HG03064 (cell line): Measurements from ENCODE around the gene KCNRG.
"Not testable (repeated sequence)": the region's sequence is repeated elsewhere in the genome, so short reads cannot be mapped to it uniquely, and the experiment has no call there.

Experiments used
- ATAC-seq: cut with Tn5 transposase; IDR thresholded peaks from one replicate; pipeline ENCODE4 v1.9.1; 2021; ENCODE audit warnings: low read depth; ENCODE audit not compliant: unreplicated experiment

Gene KCNRG

GRCh38 chr13:50006426-50007135 is 8.7 kb upstream of the KCNRG start:
- ATAC-seq = no peak

- no peak for ATAC-seq
Measured at GRCh38 chr13:50011461-50011860, 3.8 kb upstream of the KCNRG start.

- no peak for ATAC-seq
Measured at GRCh38 chr13:50012396-50013169, 2.7 kb upstream of the KCNRG start.

DNA sequence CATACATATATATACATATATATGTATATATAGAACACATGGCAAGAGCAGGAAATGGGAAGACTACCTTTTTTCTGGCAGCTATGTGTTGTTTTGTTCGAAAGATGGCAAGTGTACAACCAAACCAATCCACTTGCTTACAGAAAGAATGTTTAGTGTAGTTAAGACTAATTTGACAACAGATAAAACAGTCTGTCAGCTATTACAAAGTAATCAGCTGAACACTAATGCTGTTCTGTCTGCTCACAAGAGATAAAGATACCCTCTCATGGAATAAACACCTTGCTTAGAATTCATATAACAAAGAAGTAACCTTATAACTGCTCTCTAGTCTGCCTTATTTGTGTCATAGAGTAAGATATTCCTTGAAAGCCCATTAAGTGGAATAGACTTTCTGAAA is 858 bp upstream of the KCNRG start:
- no peak for ATAC-seq

DNA sequence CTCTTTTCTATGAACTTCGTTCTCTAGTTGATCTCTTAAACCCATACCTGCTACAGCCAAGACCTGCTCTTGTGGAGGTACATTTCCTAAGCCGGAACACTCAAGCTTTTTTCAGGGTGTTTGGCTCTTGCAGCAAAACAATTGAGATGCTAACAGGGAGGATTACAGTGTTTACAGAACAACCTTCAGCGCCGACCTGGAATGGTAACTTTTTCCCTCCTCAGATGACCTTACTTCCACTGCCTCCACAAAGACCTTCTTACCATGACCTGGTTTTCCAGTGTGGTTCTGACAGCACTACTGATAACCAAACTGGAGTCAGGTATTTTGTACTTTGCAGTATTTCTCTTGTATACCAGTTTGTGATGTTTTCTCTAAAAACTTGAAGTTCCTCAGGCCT is 506 bp downstream of the KCNRG start:
- ATAC-seq = no peak

DNA sequence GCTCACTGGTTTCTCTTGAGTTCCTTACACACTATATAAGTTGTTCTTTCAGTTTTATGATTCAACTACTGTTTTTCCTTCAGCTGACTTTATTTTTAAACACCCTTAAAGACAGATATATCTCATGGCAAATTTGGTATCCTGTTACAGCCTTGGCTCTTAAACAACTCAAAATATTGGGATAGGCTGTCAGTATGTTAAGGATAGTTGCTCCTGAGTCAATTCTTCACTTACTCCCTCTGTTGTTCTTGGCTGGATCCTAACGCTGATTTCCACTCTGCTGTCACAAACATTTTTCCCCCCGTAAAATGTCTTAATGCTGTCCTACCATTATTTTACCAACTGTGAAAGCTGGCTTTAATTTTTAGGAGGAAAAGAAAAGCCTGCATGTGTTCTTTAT is 1.2 kb downstream of the KCNRG start:
- no peak for ATAC-seq

DNA sequence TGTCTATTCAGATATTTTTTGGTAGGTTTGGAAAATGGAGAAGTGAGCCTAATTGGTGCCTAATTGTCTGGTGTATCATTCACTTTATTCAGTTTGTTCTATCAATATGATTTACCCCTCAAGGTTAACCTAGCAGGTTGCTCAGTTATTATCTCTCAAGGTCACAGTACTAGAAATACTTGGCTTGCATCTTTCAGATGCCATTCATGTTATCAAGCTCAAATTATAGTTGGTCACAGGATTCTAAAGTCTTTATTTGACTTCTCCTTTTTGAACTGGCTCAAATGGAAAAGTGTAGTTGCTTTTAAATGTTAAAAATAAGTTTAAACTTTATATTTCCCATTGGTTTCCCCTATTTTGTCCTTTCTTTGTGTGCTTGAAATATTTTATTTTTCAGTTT is 2.6 kb downstream of the KCNRG start:
- ATAC-seq = no peak

DNA sequence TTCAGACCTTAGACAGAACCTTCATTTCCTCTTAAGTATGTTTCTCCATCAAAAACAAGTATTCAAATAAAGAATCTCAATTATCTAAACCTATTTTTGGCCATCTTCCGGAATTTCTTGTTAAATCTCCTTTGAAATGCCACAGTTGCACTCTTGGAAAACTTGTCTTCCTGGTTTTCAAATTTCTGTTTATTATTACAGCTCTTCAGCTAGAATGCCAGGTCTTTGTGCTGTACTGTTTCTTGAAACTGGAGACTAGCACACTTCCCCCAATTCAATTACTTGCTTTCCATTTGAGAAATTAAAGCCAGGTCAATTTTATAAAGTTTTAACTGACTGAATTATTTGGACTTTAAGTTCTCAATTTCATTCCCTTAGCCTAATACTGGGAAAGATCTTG is 10.2 kb downstream of the KCNRG start:
- ATAC-seq = no peak

- peak; percentile 97 for ATAC-seq
Measured at GRCh38 chr13:50026788-50027473, 11.7 kb downstream of the KCNRG start.

DNA sequence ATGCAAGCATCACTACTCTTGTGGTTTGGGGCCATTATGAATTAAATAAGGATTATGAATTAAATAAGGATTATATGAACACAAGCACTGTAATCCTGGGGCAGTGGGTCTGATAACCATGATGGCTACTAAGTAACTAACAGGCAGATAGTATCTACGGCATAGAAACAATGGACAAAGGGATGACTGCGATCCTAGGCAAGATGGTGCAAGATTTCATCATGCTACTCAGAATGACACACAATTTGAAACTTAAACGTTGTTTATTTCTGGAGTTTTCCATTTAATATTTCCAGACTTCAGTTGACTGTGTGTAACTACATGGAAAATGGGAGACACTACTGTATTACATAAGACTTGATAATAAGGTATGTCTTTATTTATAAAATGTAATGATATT is 15.1 kb downstream of the KCNRG start:
- no peak for ATAC-seq

GRCh38 chr13:50033725-50034124 is 18.5 kb downstream of the KCNRG start:
- ATAC-seq = no peak

GRCh38 chr13:50037788-50038187 is 22.5 kb downstream of the KCNRG start:
- no peak for ATAC-seq

GRCh38 chr13:50038266-50038665 is 23.0 kb downstream of the KCNRG start:
- ATAC-seq = no peak

DNA sequence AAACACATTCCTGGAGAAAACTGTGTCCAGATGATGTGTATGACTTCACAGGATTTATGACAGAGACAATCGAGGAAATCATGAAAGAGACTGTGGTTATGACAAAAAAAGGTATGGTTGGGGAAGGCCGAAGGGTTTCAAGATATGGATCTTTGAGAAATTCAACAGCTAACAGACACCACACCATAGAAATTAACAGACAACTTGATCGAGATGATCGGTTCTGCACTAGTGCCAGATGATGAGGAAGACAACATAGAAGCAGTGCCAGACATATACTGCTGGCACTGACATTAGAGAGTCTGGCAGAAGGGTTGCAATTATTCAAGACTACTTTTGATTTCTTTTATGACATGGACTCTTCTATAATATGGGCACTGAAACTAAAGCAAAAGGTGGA is 37.2 kb downstream of the KCNRG start:
- ATAC-seq = no peak

DNA sequence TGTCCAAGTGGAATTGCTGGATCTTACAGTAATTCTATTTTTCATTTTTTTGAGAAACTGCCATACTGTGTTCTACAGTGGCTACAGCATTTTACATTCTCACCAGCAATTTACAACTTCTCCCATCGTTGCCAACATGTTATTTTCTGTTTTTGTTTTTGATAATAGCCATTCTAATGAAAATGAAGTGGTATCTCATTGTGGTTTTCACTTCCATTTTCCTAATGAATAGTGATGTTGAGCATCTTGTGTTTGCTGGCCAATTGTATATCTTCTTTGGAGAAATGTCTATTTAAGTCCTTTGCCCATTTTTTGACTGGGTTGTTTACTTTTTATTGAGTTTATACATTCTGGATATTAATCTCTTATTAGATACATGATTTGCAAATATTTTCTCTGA is 38.6 kb downstream of the KCNRG start:
- ATAC-seq = no peak

- no peak for ATAC-seq
Measured at GRCh38 chr13:50055454-50055853, 40.2 kb downstream of the KCNRG start.

- ATAC-seq = no peak
Measured at GRCh38 chr13:50060718-50061117, 45.5 kb downstream of the KCNRG start.

- ATAC-seq = not testable (repeated sequence)
Measured at GRCh38 chr13:50062336-50062735, 47.1 kb downstream of the KCNRG start.

DNA sequence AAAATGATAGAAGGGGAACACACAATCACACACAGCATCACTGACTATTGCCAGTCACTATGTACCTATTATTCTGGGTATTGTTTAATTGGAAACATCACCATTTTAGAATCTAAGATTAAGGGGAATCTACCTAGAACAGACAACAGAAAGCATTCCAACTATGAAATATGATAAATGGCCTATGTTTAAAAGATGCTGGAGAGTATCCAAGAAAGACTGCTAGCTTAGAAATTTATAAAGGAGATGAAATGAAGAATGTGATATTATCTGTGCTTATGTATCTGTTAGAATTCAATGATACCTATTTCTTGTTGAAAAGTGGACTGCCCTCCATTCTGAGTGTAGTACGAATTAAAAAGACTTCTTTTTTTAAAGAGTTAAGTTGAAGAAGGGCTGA is 50.5 kb downstream of the KCNRG start:
- no peak for ATAC-seq

DNA sequence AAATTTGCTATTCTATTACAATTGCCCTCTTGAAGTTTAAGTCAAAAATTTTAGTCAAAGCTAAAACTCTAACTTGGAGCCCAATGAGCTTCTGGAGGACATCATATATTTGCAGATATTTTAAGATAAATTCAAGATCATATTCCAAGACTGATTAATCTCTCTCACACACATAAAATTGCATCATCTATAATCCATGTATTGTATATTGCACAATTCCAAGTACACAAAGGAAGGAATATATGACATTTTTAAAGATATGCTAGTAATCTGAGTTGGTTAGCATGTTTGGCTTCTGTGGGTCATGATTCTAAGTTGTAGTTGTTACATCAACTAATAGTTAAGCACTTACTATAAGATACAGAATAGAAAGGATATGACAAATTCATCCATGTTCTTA is 53.3 kb downstream of the KCNRG start:
- ATAC-seq = no peak

DNA sequence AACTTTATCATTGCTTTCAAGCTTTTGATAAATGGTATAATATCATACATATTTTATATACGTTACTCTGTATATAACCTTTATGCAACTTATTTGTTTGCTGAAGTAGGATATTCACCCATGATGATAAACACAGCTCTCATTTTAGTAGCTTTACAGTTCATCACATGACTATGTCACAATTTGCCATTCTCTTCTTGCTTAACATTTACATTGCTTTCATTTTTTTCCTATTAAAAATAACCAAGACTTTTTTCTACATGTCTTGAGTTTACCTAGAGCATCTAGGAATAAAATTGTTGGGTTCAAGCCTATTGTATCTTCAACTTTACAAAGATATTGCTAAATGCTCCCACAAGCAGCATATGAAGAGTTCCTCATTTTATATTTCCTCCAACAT is 54.0 kb downstream of the KCNRG start:
- no peak for ATAC-seq

DNA sequence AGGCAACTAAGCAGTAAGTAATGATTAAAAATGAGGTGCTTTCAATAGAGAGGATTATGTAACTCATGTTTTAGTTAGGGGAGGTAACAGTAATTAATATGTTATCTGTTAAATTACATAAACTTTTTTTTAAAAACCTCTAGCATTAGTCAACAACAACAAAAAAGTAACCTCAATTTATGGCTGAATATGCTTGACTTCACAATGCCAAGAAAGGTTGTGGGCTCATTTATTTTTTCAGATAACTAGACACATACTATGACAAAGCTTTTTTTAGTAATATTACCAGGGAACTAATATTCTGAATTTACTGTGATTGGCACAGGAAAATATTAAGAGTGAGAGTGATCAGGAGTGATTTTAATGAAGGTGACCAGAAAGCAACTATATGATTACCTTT is 54.9 kb downstream of the KCNRG start:
- ATAC-seq = no peak
